Tibial artery (tissue), 4 donors: Measurements from ENCODE around the gene BCR.
A peak's percentile ranks its signal among the peaks of the same experiment; 100 is the strongest.

Experiments
- DNase-seq, 2 donors: peaks; one replicate each; pipeline ENCODE4 v3.0.0-alpha.2; 2019
- H3K27ac ChIP-seq, 2 donors: fragments of 200-600 bp; sonication (generic) in 1 of 2; 1 replicate in 1 of 2; 2 replicates in 1 of 2; pipeline ENCODE4 v1.5.1; 2018 to 2019; ENCODE audit warnings: mild to moderate bottlenecking in 1 of 2
- H3K27me3 ChIP-seq, 2 donors: fragments of 200-600 bp; sonication (generic) in 1 of 2; one replicate each; pipeline versions ENCODE4 v1.5.1 to v1.6.0; 2016 to 2019
- H3K36me3 ChIP-seq, 3 donors: fragments of 200-600 bp; sonication (generic) in 2 of 3; one replicate each; pipeline ENCODE4 v1.5.1; 2016 to 2019; ENCODE audit warnings: mild to moderate bottlenecking in 2 of 3
- H3K4me1 ChIP-seq, 4 donors: fragments of 200-600 bp; sonication (generic) in 2 of 4; 1 replicate in 3 of 4; 2 replicates in 1 of 4; pipeline ENCODE4 v1.5.1; 2016 to 2019
- H3K4me3 ChIP-seq, 2 donors: fragments of 200-600 bp; sonication (generic) in 1 of 2; 1 replicate in 1 of 2; 2 replicates in 1 of 2; pipeline ENCODE4 v1.5.1; 2018 to 2019; ENCODE audit warnings: mild to moderate bottlenecking in 2 of 2
- H3K9me3 ChIP-seq, 3 donors: fragments of 200-600 bp; sonication (generic) in 1 of 3; one replicate each; pipeline ENCODE4 v1.5.1; 2016 to 2019
- CTCF ChIP-seq, 2 experiments: fragments of 200-600 bp in 1 of 2; fragments of 450-650 bp in 1 of 2; IDR thresholded peaks; one replicate each; pipeline ENCODE4 v1.5.1; 2017 to 2019; ENCODE audit warnings: antibody characterized with exemption in 2 of 2, mild to moderate bottlenecking in 1 of 2, moderate library complexity in 1 of 2
- intact Hi-C: fragments of 100-400 bp; cut with DNase I; formaldehyde crosslinking; loops from one replicate; pipeline ENCODE4 v1.15.0; 2023; ENCODE audit warnings: low total_unique reads

BCR gene

GRCh38 chr22:23289130-23289503 is 108.8 kb downstream of the BCR start:
- Histone ChIP-seq H3K27me3 (no peaks in the 10 kb centered on the region), H3K4me3 (no peak overlapping the region), H3K36me3 (peaks cover 38 to 100% (median 97%) of the 10 kb centered on the region in 3 donors), H3K9me3 (no peaks in the 10 kb centered on the region), H3K27ac (peak overlapping the region; percentile 52 to 57), H3K4me1 (peaks cover 0 to 18% (median 13%) of the 10 kb centered on the region in 4 donors)
- TF ChIP-seq CTCF (IDR thresholded peaks at IDR 0.05), result no peak
- intact Hi-C loops, result no loop called here
- DNase-seq, result no peak

- no peak overlapping the region for H3K4me3 ChIP-seq
- peaks cover 46 to 100% (median 98%) of the 10 kb centered on the region in 3 donors for H3K36me3 ChIP-seq
- peaks cover 0 to 18% (median 12%) of the 10 kb centered on the region in 4 donors for H3K4me1 ChIP-seq
- H3K9me3 ChIP-seq, result no peaks in the 10 kb centered on the region
- peak; percentile 67 to 72 for TF ChIP-seq CTCF (IDR thresholded peaks at IDR 0.05)
- intact Hi-C loops, result no loop called here
- no peaks in the 10 kb centered on the region for H3K27me3 ChIP-seq
- peak; percentile 70 to 76 for DNase-seq
- H3K27ac ChIP-seq, result peak overlapping the region; percentile 52 to 57
Measured at GRCh38 chr22:23289851-23290724, 109.8 kb downstream of the BCR start.

- H3K4me1 ChIP-seq, result peaks cover 0 to 18% (median 12%) of the 10 kb centered on the region in 4 donors
- no peak overlapping the region for H3K27ac ChIP-seq
- no peaks in the 10 kb centered on the region for H3K9me3 ChIP-seq
- intact Hi-C loops, result no loop called here
- no peak for TF ChIP-seq CTCF (IDR thresholded peaks at IDR 0.05)
- H3K27me3 ChIP-seq, result no peaks in the 10 kb centered on the region
- H3K36me3 ChIP-seq, result peaks cover 60 to 96% (median 92%) of the 10 kb centered on the region in 3 donors
- no peak for DNase-seq
- H3K4me3 ChIP-seq, result no peak overlapping the region
Measured at GRCh38 chr22:23291806-23292452, 111.6 kb downstream of the BCR start.

GRCh38 chr22:23292453-23293350 is 112.4 kb downstream of the BCR start:
- no peak for TF ChIP-seq CTCF (IDR thresholded peaks at IDR 0.05)
- H3K27me3 ChIP-seq, result no peaks in the 10 kb centered on the region
- H3K9me3 ChIP-seq, result no peaks in the 10 kb centered on the region
- H3K36me3 ChIP-seq, result peaks cover 67 to 96% (median 92%) of the 10 kb centered on the region in 3 donors
- H3K27ac ChIP-seq, result no peak overlapping the region
- intact Hi-C loops, result no loop called here
- H3K4me1 ChIP-seq, result peaks cover 0 to 18% (median 12%) of the 10 kb centered on the region in 4 donors
- no peak overlapping the region for H3K4me3 ChIP-seq
- no peak for DNase-seq

GRCh38 chr22:23293720-23294119 is 113.4 kb downstream of the BCR start:
- intact Hi-C loops, result no loop called here
- H3K36me3 ChIP-seq, result peaks cover 71 to 96% (median 89%) of the 10 kb centered on the region in 3 donors

More at GRCh38 chr22:23293720-23294119, 113.4 kb downstream of the BCR start:
- no peaks in the 10 kb centered on the region for H3K9me3 ChIP-seq
- no peak for DNase-seq
- no peak overlapping the region for H3K27ac ChIP-seq
- no peak for TF ChIP-seq CTCF (IDR thresholded peaks at IDR 0.05)
- peaks cover 0 to 18% (median 12%) of the 10 kb centered on the region in 4 donors for H3K4me1 ChIP-seq
- H3K4me3 ChIP-seq, result no peak overlapping the region
- no peaks in the 10 kb centered on the region for H3K27me3 ChIP-seq
